PC-9 (cell line): ENCODE measurements around the gene CHST3. TPM values are rescaled to one million over a fixed set of nuclear protein-coding genes. Genes with fewer than 3 reads are reported as not detected.
"Not testable (repeated sequence)": the region's sequence is repeated elsewhere in the genome, so short reads cannot be mapped to it uniquely, and the experiment has no call there.

ENCODE experiments used
- BruUV-seq: library from RNA; stranded (reverse); fragments of 400-500 nt; replicated peaks from 2 replicates; lab custom pipeline; 2021; lab: Mats Ljungman, UMichigan
- CTCF ChIA-PET: fragments of 300-600 bp; sonication (Branson Sonifier 250); formaldehyde crosslinking; loops from one replicate; lab custom pipeline; 2022; ENCODE audit warnings: antibody characterized with exemption; lab: Charles Lee
- POLR2A ChIA-PET: fragments of 300-600 bp; sonication (Branson Sonifier 250); formaldehyde crosslinking; loops from one replicate; lab custom pipeline; 2022; ENCODE audit warnings: antibody characterized with exemption; ENCODE audit not compliant: unreplicated experiment; lab: Charles Lee
- DNase-seq, 2 experiments: peaks; one replicate each; pipeline versions ENCODE4 v3.0.0 to v3.0.0-alpha.2; 2015 to 2022; ENCODE audit warnings: mixed read lengths in 1 of 2
- H2AFZ ChIP-seq: fragments of 200-600 bp; sonication (generic); 2 replicates; pipeline ENCODE4 v1.8.1; 2017; ENCODE audit warnings: antibody characterized with exemption
- H3F3A ChIP-seq: fragments of 200-600 bp; sonication (generic); 2 replicates; pipeline ENCODE4 v1.8.1; 2017; ENCODE audit warnings: antibody characterized with exemption, mild to moderate bottlenecking, low read depth; ENCODE audit not compliant: insufficient read depth
- H3K27ac ChIP-seq: fragments of 200-600 bp; sonication (generic); 2 replicates; pipeline ENCODE4 v1.6.1; 2016; ENCODE audit warnings: mixed run types
- H3K27me3 ChIP-seq: fragments of 200-600 bp; sonication (generic); 2 replicates; pipeline ENCODE4 v1.6.1; 2016; ENCODE audit warnings: low read depth, mixed run types; ENCODE audit not compliant: insufficient read depth
- H3K36me3 ChIP-seq: fragments of 200-600 bp; sonication (generic); 2 replicates; pipeline ENCODE4 v1.6.1; 2016; ENCODE audit warnings: low read depth, mixed run types
- H3K4me1 ChIP-seq: fragments of 200-600 bp; sonication (generic); replicated peaks from 2 replicates; pipeline ENCODE4 v1.6.1; 2016; ENCODE audit warnings: mixed run types; ENCODE audit not compliant: insufficient read depth
- H3K4me2 ChIP-seq: fragments of 200-600 bp; sonication (generic); 2 replicates; pipeline ENCODE4 v1.6.1; 2017; ENCODE audit warnings: mixed run types
- H3K4me3 ChIP-seq: fragments of 200-600 bp; sonication (generic); 2 replicates; pipeline ENCODE4 v1.6.1; 2016; ENCODE audit warnings: mixed run types
- H3K79me2 ChIP-seq: fragments of 200-600 bp; sonication (generic); 2 replicates; pipeline ENCODE4 v1.6.1; 2017; ENCODE audit warnings: low read depth, mixed run types
- H3K9me2 ChIP-seq: fragments of 200-600 bp; sonication (generic); 2 replicates; pipeline ENCODE4 v1.8.1; 2017; ENCODE audit warnings: mild to moderate bottlenecking; ENCODE audit not compliant: insufficient read depth
- H3K9me3 ChIP-seq: fragments of 200-600 bp; sonication (generic); 2 replicates; pipeline ENCODE4 v1.8.1; 2016; ENCODE audit warnings: low read depth; ENCODE audit not compliant: insufficient read depth
- H4K20me1 ChIP-seq: fragments of 200-600 bp; sonication (generic); 2 replicates; pipeline ENCODE4 v1.8.1; 2017; ENCODE audit not compliant: insufficient read depth
- CTCF ChIP-seq: fragments of 200-600 bp; sonication (generic); conservative IDR thresholded peaks from 2 replicates; pipeline ENCODE4 v1.6.1; 2017; ENCODE audit warnings: mixed run types, antibody characterized with exemption, mild to moderate bottlenecking, moderate library complexity
- EZH2 ChIP-seq: fragments of 200-600 bp; sonication (generic); IDR thresholded peaks from 2 replicates; pipeline ENCODE4 v1.8.0; 2017; ENCODE audit warnings: antibody characterized with exemption, low read depth
- intact Hi-C: fragments of 100-400 bp; cut with micrococcal nuclease; formaldehyde crosslinking; loops from one replicate; pipeline ENCODE4 v1.10.0; 2022; ENCODE audit not compliant: unreplicated experiment
- total RNA-seq: library from RNA; stranded (reverse); gene quantifications from 2 replicates; pipeline ENCODE4 v1.2.3, GENCODE V29; 2021

CHST3 gene
- total RNA-seq, 1 experiment from 2014 or later, result 23.3 TPM

GRCh38 chr10:71984126-71984808 is 20.1 kb downstream of the CHST3 start:
- Histone ChIP-seq H3K27ac (no peak overlapping the region), H3K36me3 (no peaks in the 10 kb centered on the region), H3K4me2 (no peak overlapping the region), H3K4me1 (peaks cover 8% of the 10 kb centered on the region), H3K79me2 (0 out of 2 replicates have a peak, but pooled peaks cover 2% of the 10 kb centered on the region), H4K20me1 (no peaks in the 10 kb centered on the region), H3K27me3 (no peaks in the 10 kb centered on the region), H3F3A (no peaks in the 10 kb centered on the region; the same call in 1 of the 2 replicates), H3K9me2 (no peaks in the 10 kb centered on the region), H3K4me3 (no peak overlapping the region), H2AFZ (no peak overlapping the region), H3K9me3 (0 out of 2 replicates have a peak, but pooled peaks cover 5% of the 10 kb centered on the region)
- DNase-seq, result no peak
- TF ChIP-seq EZH2 (no peak), CTCF (no peak)
- CTCF ChIA-PET, result no interaction called here
- BruUV-seq, result no TSS peak
- POLR2A ChIA-PET, result no interaction called here
- intact Hi-C loops, result no loop called here

DNA sequence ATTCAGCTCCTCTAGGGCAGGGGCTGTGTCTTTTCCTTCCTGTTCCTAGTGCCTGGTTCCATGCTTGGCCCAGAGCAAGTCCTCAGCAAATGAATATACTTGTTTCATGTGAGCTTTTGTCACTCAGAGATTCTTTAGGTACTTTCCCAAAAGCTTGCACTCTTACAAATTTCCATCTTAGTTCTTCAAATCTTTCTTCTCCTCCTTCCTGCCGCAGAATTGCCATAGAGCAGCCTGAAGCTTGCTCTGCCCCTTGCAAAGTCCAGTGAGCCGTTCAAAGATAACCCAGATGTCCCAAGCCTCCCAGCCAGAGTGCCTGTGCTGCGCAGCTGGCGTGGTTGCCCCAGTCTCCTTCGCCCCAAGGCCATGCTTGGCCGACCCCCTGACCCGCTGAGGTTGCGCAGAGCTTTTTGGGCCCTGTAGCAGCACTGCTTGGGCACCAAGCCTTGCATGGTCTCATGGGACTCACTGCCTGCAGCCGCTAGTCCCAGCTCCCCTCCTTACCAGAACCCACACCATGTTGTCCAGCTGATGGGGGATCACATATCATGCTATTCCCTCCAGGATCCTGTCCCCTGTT is 20.7 kb downstream of the CHST3 start:
- Histone ChIP-seq H2AFZ (no peak overlapping the region), H4K20me1 (no peaks in the 10 kb centered on the region), H3K27me3 (no peaks in the 10 kb centered on the region), H3K4me1 (peaks cover 8% of the 10 kb centered on the region), H3K9me3 (peaks cover 7% of the 10 kb centered on the region; the same call in 1 of the 2 replicates), H3K4me2 (no peak overlapping the region), H3K79me2 (no peaks in the 10 kb centered on the region), H3K36me3 (no peaks in the 10 kb centered on the region), H3F3A (no peaks in the 10 kb centered on the region; the same call in 1 of the 2 replicates), H3K4me3 (no peak overlapping the region), H3K9me2 (no peaks in the 10 kb centered on the region), H3K27ac (no peak overlapping the region)
- BruUV-seq, result no TSS peak
- POLR2A ChIA-PET, result no interaction called here
- intact Hi-C loops, result no loop called here
- TF ChIP-seq CTCF, result no peak
- CTCF ChIA-PET, result interaction anchor here (0.5 kb wide), 1 partner anchor 11 kb away, joined by 4 read pairs; no protein-coding TSS in a partner anchor
- DNase-seq, result no peak

GRCh38 chr10:71985542-71986250 is 21.5 kb downstream of the CHST3 start:
- Histone ChIP-seq H3K4me2 (no peak overlapping the region), H2AFZ (no peak overlapping the region), H3F3A (no peaks in the 10 kb centered on the region; the same call in 1 of the 2 replicates), H3K79me2 (no peaks in the 10 kb centered on the region), H3K4me1 (peaks cover 8% of the 10 kb centered on the region), H3K27me3 (no peaks in the 10 kb centered on the region), H3K4me3 (no peak overlapping the region), H3K9me3 (peaks cover 8% of the 10 kb centered on the region; the same call in 1 of the 2 replicates), H3K36me3 (no peaks in the 10 kb centered on the region), H3K27ac (no peak overlapping the region), H4K20me1 (no peaks in the 10 kb centered on the region), H3K9me2 (no peaks in the 10 kb centered on the region)
- intact Hi-C loops, result no loop called here
- DNase-seq, result no peak
- CTCF ChIA-PET, result interaction anchor here (0.5 to 0.6 kb wide), 2 partner anchors 10 to 1111 kb away, joined by 3 to 4 read pairs; partner anchors contain the start of gene P4HA1
- BruUV-seq, result no TSS peak
- TF ChIP-seq CTCF, result no peak
- no peak for TF ChIP-seq EZH2
- POLR2A ChIA-PET, result interaction anchor here (0.6 kb wide), 1 partner anchor 53 kb away, joined by 12 read pairs; no protein-coding TSS in a partner anchor

- H3F3A ChIP-seq, H3K79me2 ChIP-seq, H3K27me3 ChIP-seq, DNase-seq, H3K36me3 ChIP-seq, intact Hi-C loops, CTCF ChIA-PET, POLR2A ChIA-PET, BruUV-seq, H4K20me1 ChIP-seq, H3K4me3 ChIP-seq, H2AFZ ChIP-seq, H3K4me1 ChIP-seq, H3K9me2 ChIP-seq, H3K9me3 ChIP-seq, H3K27ac ChIP-seq, H3K4me2 ChIP-seq: not testable (repeated sequence)
Observed at GRCh38 chr10:71988895-71989294, 24.7 kb downstream of the CHST3 start.
